Upper lobe of right lung (tissue), 1 donor: ENCODE data around the gene CYP4F22. TPM values are rescaled to one million over a fixed set of nuclear protein-coding genes. Genes with fewer than 3 reads are reported as not detected.

Source experiments
- ATAC-seq: fragments of 200-7000 bp; cut with Tn5 transposase; one replicate; pipeline ENCODE4 v1.9.1; 2020; ENCODE audit warnings: mild to moderate bottlenecking, moderate library complexity
- DNase-seq: peaks from one replicate; pipeline ENCODE4 v3.0.0-alpha.2; 2020
- H3K27ac ChIP-seq: fragments of 200-600 bp; one replicate; pipeline ENCODE4 v1.8.0; 2022
- H3K27me3 ChIP-seq: fragments of 200-600 bp; one replicate; pipeline ENCODE4 v1.8.0; 2022; ENCODE audit warnings: mild to moderate bottlenecking
- H3K36me3 ChIP-seq: fragments of 200-600 bp; one replicate; pipeline ENCODE4 v1.8.0; 2022
- H3K4me1 ChIP-seq: fragments of 200-600 bp; one replicate; pipeline ENCODE4 v1.8.0; 2022
- H3K4me3 ChIP-seq: fragments of 200-600 bp; one replicate; pipeline ENCODE4 v1.8.0; 2022; ENCODE audit warnings: mild to moderate bottlenecking
- H3K9me3 ChIP-seq: fragments of 200-600 bp; one replicate; pipeline ENCODE4 v1.8.0; 2022
- intact Hi-C: fragments of 100-400 bp; cut with DNase I; formaldehyde crosslinking; loops from one replicate; pipeline ENCODE4 v1.11.0; 2022
- total RNA-seq: library from RNA; stranded (reverse); fragmentation: NEBNext Ultra II Directional; extraction: Animal tissue kit (Norgen Biotek cat#: 25700); gene quantifications from one replicate; pipeline ENCODE4 v1.2.1, GENCODE V29; 2021
- TF ChIP-seq, protein P1 (sequence below): fragments of 200-600 bp; IDR thresholded peaks from one replicate; pipeline ENCODE4 v1.8.0; 2022; ENCODE audit warnings: antibody characterized with exemption
- donor health status: DM: no; HTN: yes; CAD: no; lungs with severe emphysema.

The CYP4F22 gene
- total RNA-seq, 1 donor from 2014 or later: not detected

GRCh38 chr19:15577184-15577771 lies 69.0 kb downstream of the CYP4F22 start:
- H3K9me3 ChIP-seq: no peaks in the 10 kb centered on the region
- ATAC-seq (no peak), DNase-seq (no peak)
- no peak overlapping the region for H3K4me3 ChIP-seq
- H3K4me1 ChIP-seq: no peaks in the 10 kb centered on the region
- H3K27ac ChIP-seq: no peak overlapping the region
- H3K27me3 ChIP-seq: peaks cover 7% of the 10 kb centered on the region
- intact Hi-C loops: no loop called here
- no peaks in the 10 kb centered on the region for H3K36me3 ChIP-seq
- TF ChIP-seq, protein P1, sequence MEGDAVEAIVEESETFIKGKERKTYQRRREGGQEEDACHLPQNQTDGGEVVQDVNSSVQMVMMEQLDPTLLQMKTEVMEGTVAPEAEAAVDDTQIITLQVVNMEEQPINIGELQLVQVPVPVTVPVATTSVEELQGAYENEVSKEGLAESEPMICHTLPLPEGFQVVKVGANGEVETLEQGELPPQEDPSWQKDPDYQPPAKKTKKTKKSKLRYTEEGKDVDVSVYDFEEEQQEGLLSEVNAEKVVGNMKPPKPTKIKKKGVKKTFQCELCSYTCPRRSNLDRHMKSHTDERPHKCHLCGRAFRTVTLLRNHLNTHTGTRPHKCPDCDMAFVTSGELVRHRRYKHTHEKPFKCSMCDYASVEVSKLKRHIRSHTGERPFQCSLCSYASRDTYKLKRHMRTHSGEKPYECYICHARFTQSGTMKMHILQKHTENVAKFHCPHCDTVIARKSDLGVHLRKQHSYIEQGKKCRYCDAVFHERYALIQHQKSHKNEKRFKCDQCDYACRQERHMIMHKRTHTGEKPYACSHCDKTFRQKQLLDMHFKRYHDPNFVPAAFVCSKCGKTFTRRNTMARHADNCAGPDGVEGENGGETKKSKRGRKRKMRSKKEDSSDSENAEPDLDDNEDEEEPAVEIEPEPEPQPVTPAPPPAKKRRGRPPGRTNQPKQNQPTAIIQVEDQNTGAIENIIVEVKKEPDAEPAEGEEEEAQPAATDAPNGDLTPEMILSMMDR: no peak

DNA sequence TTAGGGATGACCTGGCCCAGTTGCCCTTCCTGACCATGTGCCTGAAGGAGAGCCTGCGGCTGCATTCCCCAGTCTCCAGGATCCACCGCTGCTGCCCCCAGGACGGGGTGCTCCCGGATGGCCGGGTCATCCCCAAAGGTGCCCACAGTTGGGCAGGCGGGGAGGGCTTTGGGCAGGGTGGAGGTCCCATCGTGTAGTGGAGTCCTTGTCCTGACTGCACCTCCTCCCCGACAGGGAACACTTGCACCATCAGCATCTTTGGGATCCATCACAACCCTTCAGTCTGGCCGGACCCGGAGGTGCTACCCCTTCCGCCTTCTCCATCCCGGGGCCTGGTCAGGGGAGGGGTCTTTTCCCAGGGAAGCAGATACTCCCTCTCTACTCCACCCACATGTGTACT lies 75.0 kb downstream of the CYP4F22 start:
- DNase-seq: no peak
- TF ChIP-seq, protein P1: no peak
- Histone ChIP-seq H3K4me3 (no peak overlapping the region), H3K9me3 (no peaks in the 10 kb centered on the region), H3K36me3 (no peaks in the 10 kb centered on the region), H3K4me1 (peaks cover 3% of the 10 kb centered on the region), H3K27ac (no peak overlapping the region), H3K27me3 (peaks cover 24% of the 10 kb centered on the region)
- intact Hi-C loops: no loop called here
- ATAC-seq: peak; percentile 12

DNA sequence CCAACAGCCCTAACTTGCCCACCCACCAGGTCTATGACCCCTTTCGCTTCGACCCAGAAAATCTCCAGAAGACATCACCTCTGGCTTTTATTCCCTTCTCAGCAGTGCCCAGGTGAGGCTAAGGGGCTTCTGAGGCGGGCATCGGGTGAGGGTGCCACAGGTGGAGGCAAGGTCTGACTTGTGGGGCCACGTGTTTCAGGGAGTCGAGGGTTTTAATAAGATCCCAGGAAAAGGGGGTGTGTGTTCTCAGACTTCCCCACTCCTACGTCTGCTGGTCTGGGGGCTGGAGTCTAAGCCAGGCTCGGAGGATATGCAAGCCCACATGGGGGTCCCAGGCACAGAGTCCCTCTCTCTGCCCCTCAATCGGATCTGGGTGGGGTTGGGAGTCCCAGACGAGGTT lies 75.8 kb downstream of the CYP4F22 start:
- ATAC-seq (no peak), DNase-seq (no peak)
- Histone ChIP-seq H3K4me1 (peaks cover 3% of the 10 kb centered on the region), H3K9me3 (no peaks in the 10 kb centered on the region), H3K4me3 (no peak overlapping the region), H3K27ac (no peak overlapping the region), H3K36me3 (no peaks in the 10 kb centered on the region), H3K27me3 (peaks cover 24% of the 10 kb centered on the region)
- intact Hi-C loops: no loop called here
- TF ChIP-seq, protein P1: no peak

- ATAC-seq: peak; percentile 93
- TF ChIP-seq, protein P1: peak; percentile 91
Observed at GRCh38 chr19:15584541-15585115, 76.3 kb downstream of the CYP4F22 start.

DNA sequence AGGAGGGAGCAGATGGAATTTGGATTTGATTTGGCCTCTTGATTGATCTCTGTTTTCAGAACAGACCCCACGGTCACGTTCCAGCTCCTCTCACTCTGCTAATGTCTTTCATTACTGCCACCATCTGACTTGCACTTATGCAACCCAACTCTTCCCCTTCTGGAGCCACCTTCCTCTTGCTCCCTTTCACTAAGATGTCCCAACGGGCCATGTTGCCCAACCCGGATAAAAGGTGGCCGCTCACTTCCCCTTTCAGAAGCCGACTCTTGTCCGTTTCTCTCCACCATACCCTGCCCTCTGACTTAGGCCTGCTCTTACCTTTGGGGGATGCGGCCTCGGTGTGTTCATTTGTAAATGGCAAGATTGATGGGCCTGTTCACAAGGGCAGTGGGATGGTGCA lies 79.3 kb downstream of the CYP4F22 start:
- H3K4me3 ChIP-seq: no peak overlapping the region
- TF ChIP-seq, protein P1: no peak
- H3K36me3 ChIP-seq: no peaks in the 10 kb centered on the region
- ATAC-seq (peak; percentile 77), DNase-seq (peak; percentile 84)
- H3K27ac ChIP-seq: no peak overlapping the region
- peaks cover 16% of the 10 kb centered on the region for H3K27me3 ChIP-seq
- intact Hi-C loops: no loop called here
- H3K4me1 ChIP-seq: peaks cover 3% of the 10 kb centered on the region
- no peaks in the 10 kb centered on the region for H3K9me3 ChIP-seq

More at GRCh38 chr19:15584541-15585115, 76.3 kb downstream of the CYP4F22 start:
- H3K9me3 ChIP-seq: no peaks in the 10 kb centered on the region
- intact Hi-C loops: no loop called here
- peaks cover 3% of the 10 kb centered on the region for H3K4me1 ChIP-seq
- H3K36me3 ChIP-seq: no peaks in the 10 kb centered on the region
- no peak overlapping the region for H3K27ac ChIP-seq
- H3K27me3 ChIP-seq: peaks cover 24% of the 10 kb centered on the region
- no peak overlapping the region for H3K4me3 ChIP-seq
- peak; percentile 91 for DNase-seq
